Keratinocyte (primary cell): ENCODE data around the gene S100PBP. TPM values are rescaled to one million over a fixed set of nuclear protein-coding genes. Genes with fewer than 3 reads are reported as not detected.

Experiments
- DNase-seq: peaks from one replicate; pipeline ENCODE4 v3.0.0-alpha.2; 2011; ENCODE audit warnings: low read depth, missing footprints, low spot score
- FAIRE-seq: peaks from 2 replicates; lab custom pipeline; 2011; peaks lifted over from hg19 to GRCh38; lab: Jason Lieb, UNC
- H2AFZ ChIP-seq: 2 replicates; pipeline ENCODE4 v1.6.0; 2012; ENCODE audit warnings: low read length, control low read depth, inconsistent platforms; ENCODE audit not compliant: control insufficient read depth
- H3K27ac ChIP-seq: 2 replicates; pipeline ENCODE4 v1.5.1; 2011; ENCODE audit warnings: low read length; ENCODE audit not compliant: control insufficient read depth, insufficient read depth
- H3K27me3 ChIP-seq: 3 replicates; pipeline ENCODE4 v1.6.0; 2011; ENCODE audit warnings: low read length; ENCODE audit not compliant: control insufficient read depth, insufficient read depth; ENCODE audit errors: extremely low read depth
- H3K36me3 ChIP-seq, 2 experiments: 2 replicates in 1 of 2; 3 replicates in 1 of 2; pipeline ENCODE4 v1.5.1; 2011; ENCODE audit warnings: low read length in 2 of 2, mild to moderate bottlenecking in 1 of 2; ENCODE audit not compliant: control insufficient read depth in 2 of 2, insufficient read depth in 2 of 2; ENCODE audit errors: extremely low read depth in 1 of 2
- H3K4me1 ChIP-seq: 3 replicates; pipeline ENCODE4 v1.5.1; 2011; ENCODE audit warnings: low read length; ENCODE audit not compliant: control insufficient read depth, insufficient read depth; ENCODE audit errors: extremely low read depth
- H3K4me2 ChIP-seq: 3 replicates; pipeline ENCODE4 v1.6.0; 2011; ENCODE audit warnings: low read depth, low read length; ENCODE audit not compliant: control insufficient read depth, insufficient read depth; ENCODE audit errors: extremely low read depth
- H3K4me3 ChIP-seq, 3 experiments: fragments of 200-600 bp in 1 of 3; sonication (generic) in 1 of 3; 2 replicates in 2 of 3; 3 replicates in 1 of 3; pipeline ENCODE4 v1.5.1; 2011 to 2016; ENCODE audit warnings: low read length in 3 of 3, mild to moderate bottlenecking in 3 of 3, control low read depth in 2 of 3, inconsistent platforms in 1 of 3, low read depth in 1 of 3, mixed read lengths in 1 of 3, mixed run types in 1 of 3, moderate library complexity in 1 of 3; ENCODE audit not compliant: control insufficient read depth in 2 of 3, insufficient read depth in 2 of 3; ENCODE audit errors: extremely low read depth in 1 of 3
- H3K79me2 ChIP-seq: 2 replicates; pipeline ENCODE4 v1.6.0; 2012; ENCODE audit warnings: low read length; ENCODE audit not compliant: control insufficient read depth, insufficient read depth
- H3K9ac ChIP-seq: 3 replicates; pipeline ENCODE4 v1.6.0; 2011; ENCODE audit warnings: low read length; ENCODE audit not compliant: control insufficient read depth, insufficient read depth; ENCODE audit errors: extremely low read depth
- H3K9me1 ChIP-seq: 3 replicates; pipeline ENCODE4 v1.6.0; 2011; ENCODE audit warnings: low read length; ENCODE audit not compliant: control insufficient read depth, insufficient read depth; ENCODE audit errors: extremely low read depth
- H3K9me3 ChIP-seq: 2 replicates; pipeline ENCODE4 v1.5.1; 2012; ENCODE audit warnings: low read depth, low read length; ENCODE audit not compliant: control insufficient read depth
- H4K20me1 ChIP-seq: 3 replicates; pipeline ENCODE4 v1.6.0; 2011; ENCODE audit warnings: low read length; ENCODE audit not compliant: control insufficient read depth, insufficient read depth; ENCODE audit errors: extremely low read depth
- EZH2 ChIP-seq: IDR thresholded peaks from one replicate; pipeline ENCODE4 v1.6.1; 2012; ENCODE audit warnings: inconsistent platforms, mild to moderate bottlenecking, low read length, moderate library complexity
- dilution Hi-C: fragments of 300-500 bp; cut with MboI; formaldehyde crosslinking; loops from one replicate; pipeline ENCODE4 v1.7.0; 2020; ENCODE audit warnings: low sequenced_read_pairs; ENCODE audit not compliant: extremely low pct_ligation_motif_present
- polyA plus RNA-seq, 5 experiments: library from polyadenylated mRNA; depleted of rRNA in 3 of 5; stranded (reverse) in 3 of 5; stranded (forward) in 1 of 5; unstranded in 1 of 5; fragments of >200 nt; gene quantifications; 1 replicate in 1 of 5; 2 replicates in 3 of 5; 3 replicates in 1 of 5; pipeline versions ENCODE4 v1.2.1 to v1.2.3, GENCODE V29; 2011 to 2012; ENCODE audit warnings: missing spikeins in 2 of 5, low read depth in 1 of 5, low replicate concordance in 1 of 5
- TF ChIP-seq, protein P1 (sequence below), 3 experiments: IDR thresholded peaks in 1 of 3; conservative IDR thresholded peaks in 1 of 3; optimal IDR thresholded peaks in 1 of 3; 2 replicates in 2 of 3; 3 replicates in 1 of 3; pipeline versions ENCODE3 to v1.5.1; 2011; ENCODE audit warnings: low read length in 3 of 3, mild to moderate bottlenecking in 3 of 3, moderate library complexity in 2 of 3, control low read depth in 1 of 3, inconsistent platforms in 1 of 3; ENCODE audit not compliant: insufficient read depth in 2 of 3; ENCODE audit errors: extremely low read depth in 1 of 3

S100PBP gene
- polyA plus RNA-seq, 1 donor (not counting 4 experiments of a cell fraction or from before 2014, with no cell fraction given): 29.0 TPM

DNA sequence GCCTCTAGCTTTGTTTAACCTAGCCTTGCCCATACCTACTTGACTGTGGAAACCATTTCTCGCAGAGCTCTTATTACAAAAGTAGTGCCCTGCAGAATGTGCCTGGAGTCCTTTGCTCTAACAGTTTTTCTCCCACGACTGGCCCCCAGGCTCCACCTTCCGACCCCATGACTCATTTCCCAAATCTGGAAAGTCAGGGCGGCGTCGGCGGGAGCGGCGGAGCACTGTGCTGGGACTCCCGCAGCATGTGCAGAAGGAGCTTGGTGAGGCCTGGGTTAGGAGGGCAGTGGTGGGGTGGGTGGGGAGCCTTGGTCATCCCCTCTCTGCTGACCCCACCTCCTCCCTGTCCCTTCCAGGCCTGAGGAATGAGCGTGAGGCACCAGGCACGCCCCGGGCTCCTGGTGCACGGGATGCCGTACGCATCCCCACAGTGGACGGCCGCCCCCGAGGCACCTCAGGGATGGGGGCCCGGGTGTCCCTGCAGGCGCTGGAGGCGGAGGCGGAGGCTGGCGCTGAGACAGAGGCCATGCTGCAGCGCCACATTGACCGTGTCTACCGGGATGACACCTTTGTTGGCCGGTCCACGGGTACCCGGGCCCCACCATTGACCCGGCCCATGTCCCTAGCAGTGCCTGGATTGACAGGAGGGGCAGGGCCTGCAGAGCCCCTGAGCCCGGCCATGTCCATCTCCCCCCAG, 47.8 kb upstream of the S100PBP start:
- peaks cover 42% of the 10 kb centered on the region for H3K4me1 ChIP-seq

GRCh38 chr1:32770221-32770731, 47.2 kb upstream of the S100PBP start:
- Histone ChIP-seq H3K36me3 (peaks cover 28 to 37% of the 10 kb centered on the region in 2 experiments), H3K27ac (no peak overlapping the region), H3K79me2 (peaks cover 24% of the 10 kb centered on the region), H2AFZ (no peak overlapping the region), H3K4me3 (no peak overlapping the region), H3K9me1 (no peaks in the 10 kb centered on the region), H3K4me1 (peaks cover 48% of the 10 kb centered on the region), H3K27me3 (no peaks in the 10 kb centered on the region), H4K20me1 (peaks cover 10% of the 10 kb centered on the region), H3K9me3 (no peaks in the 10 kb centered on the region), H3K4me2 (no peak overlapping the region), H3K9ac (no peak overlapping the region)
- dilution Hi-C loops: no loop called here
- FAIRE-seq (no peak), DNase-seq (no peak)
- TF ChIP-seq, protein P1, sequence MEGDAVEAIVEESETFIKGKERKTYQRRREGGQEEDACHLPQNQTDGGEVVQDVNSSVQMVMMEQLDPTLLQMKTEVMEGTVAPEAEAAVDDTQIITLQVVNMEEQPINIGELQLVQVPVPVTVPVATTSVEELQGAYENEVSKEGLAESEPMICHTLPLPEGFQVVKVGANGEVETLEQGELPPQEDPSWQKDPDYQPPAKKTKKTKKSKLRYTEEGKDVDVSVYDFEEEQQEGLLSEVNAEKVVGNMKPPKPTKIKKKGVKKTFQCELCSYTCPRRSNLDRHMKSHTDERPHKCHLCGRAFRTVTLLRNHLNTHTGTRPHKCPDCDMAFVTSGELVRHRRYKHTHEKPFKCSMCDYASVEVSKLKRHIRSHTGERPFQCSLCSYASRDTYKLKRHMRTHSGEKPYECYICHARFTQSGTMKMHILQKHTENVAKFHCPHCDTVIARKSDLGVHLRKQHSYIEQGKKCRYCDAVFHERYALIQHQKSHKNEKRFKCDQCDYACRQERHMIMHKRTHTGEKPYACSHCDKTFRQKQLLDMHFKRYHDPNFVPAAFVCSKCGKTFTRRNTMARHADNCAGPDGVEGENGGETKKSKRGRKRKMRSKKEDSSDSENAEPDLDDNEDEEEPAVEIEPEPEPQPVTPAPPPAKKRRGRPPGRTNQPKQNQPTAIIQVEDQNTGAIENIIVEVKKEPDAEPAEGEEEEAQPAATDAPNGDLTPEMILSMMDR (optimal IDR thresholded peaks at IDR 0.05 in 1 of 3, IDR thresholded peaks at IDR 0.05 in 1 of 3, conservative IDR thresholded peaks at IDR 0.05 in 1 of 3; ENCODE audit: extremely low read depth in 1 of 3, insufficient read depth in 2 of 3, low read length in 3 of 3): no peak
- no peak for TF ChIP-seq EZH2

More for the DNA sequence above, 47.8 kb upstream of the S100PBP start:
- H3K4me2 ChIP-seq: peak overlapping the region; percentile 35
- FAIRE-seq (peak; percentile 57), DNase-seq (no peak)
- no peaks in the 10 kb centered on the region for H3K27me3 ChIP-seq
- TF ChIP-seq, protein P1 (optimal IDR thresholded peaks at IDR 0.05 in 1 of 3, IDR thresholded peaks at IDR 0.05 in 1 of 3, conservative IDR thresholded peaks at IDR 0.05 in 1 of 3; ENCODE audit: extremely low read depth in 1 of 3, insufficient read depth in 2 of 3, low read length in 3 of 3): no peak
- no peak for TF ChIP-seq EZH2
- H3K4me3 ChIP-seq: no peak overlapping the region
- no peaks in the 10 kb centered on the region for H3K9me3 ChIP-seq
- H3K9me1 ChIP-seq: no peaks in the 10 kb centered on the region
- H3K9ac ChIP-seq: no peak overlapping the region
- dilution Hi-C loops: no loop called here
- H2AFZ ChIP-seq: no peak overlapping the region
- H3K79me2 ChIP-seq: peaks cover 30% of the 10 kb centered on the region
- no peak overlapping the region for H3K27ac ChIP-seq
- peaks cover 28 to 37% of the 10 kb centered on the region in 2 experiments for H3K36me3 ChIP-seq
- H4K20me1 ChIP-seq: peaks cover 10% of the 10 kb centered on the region
